ENCODE data around the gene ACVR1C. TPM values are rescaled to one million over a fixed set of nuclear protein-coding genes. Genes with fewer than 3 reads are reported as not detected.

The ACVR1C gene
- total and polyA plus RNA-seq, 2 of the 4 experiments (the other 2 are of a cell fraction), result 0.07 to 0.18 TPM

DNA sequence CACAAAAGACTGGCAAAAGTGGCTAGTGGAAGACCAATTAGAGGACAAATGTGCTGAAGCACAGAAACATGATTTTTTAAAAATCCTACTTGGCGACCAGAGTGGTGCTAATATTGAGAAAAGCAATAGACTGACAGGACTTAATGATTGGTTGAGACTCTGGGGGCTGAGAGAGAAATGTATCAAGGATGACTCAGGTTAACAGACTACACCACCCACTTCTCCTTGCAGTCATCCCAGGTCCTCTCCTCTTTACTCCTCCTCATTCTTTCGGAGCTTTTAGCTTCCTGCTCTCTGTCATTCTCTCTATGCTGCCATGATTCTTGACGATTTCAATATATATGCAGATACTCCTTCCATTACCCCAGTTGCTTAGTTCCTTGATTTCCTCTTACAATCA is 130.2 kb downstream of the ACVR1C start:
- in situ Hi-C loops (cut with MboI; ENCODE audit: low sequenced_read_pairs) (loop anchor here (10.0 to 25.0 kb wide), 2 partner anchors 264 to 506 kb away; no protein-coding TSS in a partner anchor), dilution Hi-C loops (cut with HindIII; ENCODE audit: low sequenced_read_pairs, unreplicated experiment) (no loop called here), intact Hi-C loops (cut with micrococcal nuclease) (loop anchor here (10.0 kb wide), 2 partner anchors 396 to 1256 kb away; no protein-coding TSS in a partner anchor)
- TF ChIP-seq ELK1 (IDR thresholded peaks at IDR 0.05; ENCODE audit: borderline replicate concordance, low read depth, low read length) (no peak), RCOR1 (IDR thresholded peaks at IDR 0.05; ENCODE audit: insufficient replicate concordance, low read length) (no peak), FOS (IDR thresholded peaks at IDR 0.05; ENCODE audit: low read depth, low read length) (no peak), POLR2A (IDR thresholded peaks at IDR 0.05; ENCODE audit: low read depth, low read length) (no peak), MAZ (IDR thresholded peaks at IDR 0.05; ENCODE audit: borderline replicate concordance, low read depth, low read length) (no peak), SMC3 (IDR thresholded peaks at IDR 0.05; ENCODE audit: low read depth, low read length) (no peak), RAD21 (IDR thresholded peaks at IDR 0.05; ENCODE audit: low read length) (no peak), BHLHE40 (IDR thresholded peaks at IDR 0.05; ENCODE audit: low read depth, low read length) (no peak), MAFK (IDR thresholded peaks at IDR 0.05; ENCODE audit: low read depth, low read length) (no peak), MXI1 (IDR thresholded peaks at IDR 0.05; ENCODE audit: borderline replicate concordance, low read depth, low read length) (no peak), NFE2L2 (IDR thresholded peaks at IDR 0.05; ENCODE audit: low read depth, low read length) (no peak)
- TF ChIP-seq, protein P1, sequence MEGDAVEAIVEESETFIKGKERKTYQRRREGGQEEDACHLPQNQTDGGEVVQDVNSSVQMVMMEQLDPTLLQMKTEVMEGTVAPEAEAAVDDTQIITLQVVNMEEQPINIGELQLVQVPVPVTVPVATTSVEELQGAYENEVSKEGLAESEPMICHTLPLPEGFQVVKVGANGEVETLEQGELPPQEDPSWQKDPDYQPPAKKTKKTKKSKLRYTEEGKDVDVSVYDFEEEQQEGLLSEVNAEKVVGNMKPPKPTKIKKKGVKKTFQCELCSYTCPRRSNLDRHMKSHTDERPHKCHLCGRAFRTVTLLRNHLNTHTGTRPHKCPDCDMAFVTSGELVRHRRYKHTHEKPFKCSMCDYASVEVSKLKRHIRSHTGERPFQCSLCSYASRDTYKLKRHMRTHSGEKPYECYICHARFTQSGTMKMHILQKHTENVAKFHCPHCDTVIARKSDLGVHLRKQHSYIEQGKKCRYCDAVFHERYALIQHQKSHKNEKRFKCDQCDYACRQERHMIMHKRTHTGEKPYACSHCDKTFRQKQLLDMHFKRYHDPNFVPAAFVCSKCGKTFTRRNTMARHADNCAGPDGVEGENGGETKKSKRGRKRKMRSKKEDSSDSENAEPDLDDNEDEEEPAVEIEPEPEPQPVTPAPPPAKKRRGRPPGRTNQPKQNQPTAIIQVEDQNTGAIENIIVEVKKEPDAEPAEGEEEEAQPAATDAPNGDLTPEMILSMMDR (conservative IDR thresholded peaks at IDR 0.05; ENCODE audit: low read depth, low read length), result no peak
- Histone ChIP-seq H3K18ac (ENCODE audit: low read depth, low read length) (no peak overlapping the region), H2AK9ac (replicated peaks; ENCODE audit: low read depth, low read length, poor library complexity) (no peak overlapping the region), H2AFZ (replicated peaks; ENCODE audit: low read length, poor library complexity) (no peak overlapping the region), H3K56ac (ENCODE audit: extremely low read depth, insufficient read depth, low read length) (no peak overlapping the region), H2AK5ac (ENCODE audit: low read depth, low read length) (no peak overlapping the region), H3K79me1 (ENCODE audit: low read depth in 1 of 2, low read length in 2 of 2) (no peaks in the 10 kb centered on the region), H3K4me3 (ENCODE audit: insufficient read depth, low read depth, low read length) (no peak overlapping the region), H3K4me2 (ENCODE audit: low read depth, low read length) (no peak overlapping the region), H3K4me1 (ENCODE audit: control insufficient read depth, insufficient read depth, low read length) (no peaks in the 10 kb centered on the region), H3K36me3 (ENCODE audit: control insufficient read depth, insufficient read depth, low read length) (no peaks in the 10 kb centered on the region), H4K8ac (ENCODE audit: low read depth in 2 of 2, low read length in 2 of 2) (no peak overlapping the region), H3K27me3 (ENCODE audit: control insufficient read depth, insufficient read depth, low read length) (no peaks in the 10 kb centered on the region; the same call in 1 of the 2 replicates), H3K9me3 (ENCODE audit: control insufficient read depth, insufficient read depth, low read length) (no peaks in the 10 kb centered on the region), H4K91ac (ENCODE audit: insufficient read depth, low read depth, low read length) (no peak overlapping the region), H4K5ac (ENCODE audit: low read depth, low read length) (no peak overlapping the region), H3K27ac (ENCODE audit: insufficient read depth, low read length) (no peak overlapping the region), H3K9me1 (ENCODE audit: insufficient read depth, low read length) (no peaks in the 10 kb centered on the region), H3K9ac (ENCODE audit: low read depth, low read length) (no peak overlapping the region), H3K4ac (ENCODE audit: low read depth, low read length) (no peak overlapping the region), H2BK20ac (ENCODE audit: low read depth, low read length) (no peak overlapping the region), H2BK15ac (ENCODE audit: low read depth, low read length) (no peak overlapping the region), H3K23ac (ENCODE audit: low read depth, low read length) (no peak overlapping the region), H2BK5ac (ENCODE audit: low read depth, low read length, poor library complexity, severe bottlenecking) (no peak overlapping the region), H4K20me1 (ENCODE audit: insufficient read depth, low read length) (no peaks in the 10 kb centered on the region), H2BK120ac (ENCODE audit: low read depth, low read length) (no peak overlapping the region), H3K14ac (replicated peaks; ENCODE audit: low read depth, low read length) (no peak overlapping the region)
- no peak for DNase-seq
- CTCF ChIA-PET, result no interaction called here
- BruUV-seq (replicated peaks), result no TSS peak
- POLR2A ChIA-PET (ENCODE audit: unreplicated experiment), result no interaction called here
- no peak for ATAC-seq (ENCODE audit: low read depth)
- WGBS, 2 experiments (ENCODE audit: extremely low coverage in 2 of 2, insufficient read length in 1 of 2), result 100% methylated on average over 1 of the region's 3 CpGs; no CpG with 5 or more reads in 1 of the 2 experiments

All from IMR-90 (cell line).